Activated CD4-positive, alpha-beta T cell treated with anti-CD3 and anti-CD28 coated beads for 24 hours (primary cell): ENCODE data around the gene ROBO3.

Source experiments
- DNase-seq, 2 donors: peaks; one replicate each; pipeline ENCODE4 v3.0.0-alpha.2; 2020; ENCODE audit warnings: low read depth in 2 of 2

Gene ROBO3

GRCh38 chr11:124865181-124865901, at the start of gene ROBO3:
Gene ROBO3, plus strand, starts transcription at chr11:124865432. Its CDS starts 146 bp downstream, at chr11:124865578.
- no peak for DNase-seq

GRCh38 chr11:124817036-124817435, 48.2 kb upstream of the ROBO3 start:
- no peak for DNase-seq

- DNase-seq = no peak
Observed at GRCh38 chr11:124821995-124822730, 43.1 kb upstream of the ROBO3 start.

- no peak for DNase-seq
Observed at GRCh38 chr11:124823512-124824376, 41.5 kb upstream of the ROBO3 start.

- no peak for DNase-seq
Observed at GRCh38 chr11:124825876-124826275, 39.4 kb upstream of the ROBO3 start.

- no peak for DNase-seq
Observed at GRCh38 chr11:124829986-124830385, 35.2 kb upstream of the ROBO3 start.

GRCh38 chr11:124830749-124831148, 34.5 kb upstream of the ROBO3 start:
- DNase-seq = no peak

GRCh38 chr11:124831897-124832296, 33.3 kb upstream of the ROBO3 start:
- no peak for DNase-seq

GRCh38 chr11:124832571-124832970, 32.7 kb upstream of the ROBO3 start:
- DNase-seq = no peak

- DNase-seq = no peak
Observed at GRCh38 chr11:124834526-124835180, 30.6 kb upstream of the ROBO3 start.

- DNase-seq = no peak
Observed at GRCh38 chr11:124835918-124836317, 29.3 kb upstream of the ROBO3 start.

- DNase-seq = no peak
Observed at GRCh38 chr11:124837491-124837856, 27.8 kb upstream of the ROBO3 start.

GRCh38 chr11:124838805-124839127, 26.5 kb upstream of the ROBO3 start:
- no peak for DNase-seq

- DNase-seq = no peak
Observed at GRCh38 chr11:124839128-124839971, 25.9 kb upstream of the ROBO3 start.

GRCh38 chr11:124839972-124840621, 25.1 kb upstream of the ROBO3 start:
- no peak for DNase-seq

GRCh38 chr11:124840666-124841065, 24.6 kb upstream of the ROBO3 start:
- DNase-seq = no peak

- no peak for DNase-seq
Observed at GRCh38 chr11:124841201-124841600, 24.0 kb upstream of the ROBO3 start.

GRCh38 chr11:124841840-124842239, 23.4 kb upstream of the ROBO3 start:
- DNase-seq = no peak

- DNase-seq = no peak
Observed at GRCh38 chr11:124842305-124842704, 22.9 kb upstream of the ROBO3 start.

GRCh38 chr11:124843616-124843910, 21.7 kb upstream of the ROBO3 start:
- no peak for DNase-seq

GRCh38 chr11:124844664-124845079, 20.6 kb upstream of the ROBO3 start:
- DNase-seq = no peak
